ENCODE data around the gene F10. TPM values are rescaled to one million over a fixed set of nuclear protein-coding genes. Genes with fewer than 3 reads are reported as not detected.

F10 gene
- total and polyA plus RNA-seq, 2 experiments from 2014 or later, result 0.76 to 1.6 TPM

GRCh38 chr13:113166266-113166665, 43.7 kb downstream of the F10 start:
- peaks cover 11% of the 10 kb centered on the region for H3K4me1 Mint-ChIP-seq
- Histone ChIP-seq H3F3A (replicated peaks; ENCODE audit: low read depth) (no peaks in the 10 kb centered on the region), H3K36me3 (ENCODE audit: insufficient read depth) (no peaks in the 10 kb centered on the region), H3K27me3 (ENCODE audit: insufficient read depth) (no peaks in the 10 kb centered on the region), H3K4me1 (ENCODE audit: insufficient read depth) (no peaks in the 10 kb centered on the region), H3K4me3 (no peak overlapping the region), H2AFZ (no peak overlapping the region), H3K4me2 (no peak overlapping the region), H3K79me2 (replicated peaks; ENCODE audit: insufficient read depth) (no peaks in the 10 kb centered on the region), H3K9me2 (ENCODE audit: insufficient read depth) (no peaks in the 10 kb centered on the region), H3K27ac (ENCODE audit: low read depth) (no peak overlapping the region; the same call in 1 of the 2 replicates), H4K20me1 (replicated peaks; ENCODE audit: insufficient read depth) (no peaks in the 10 kb centered on the region; the same call in 1 of the 2 replicates)
- peaks cover 17% of the 10 kb centered on the region for H3K36me3 Mint-ChIP-seq (ENCODE audit: low read depth)
- ATAC-seq (no peak), DNase-seq (ENCODE audit: low spot score) (no peak)
- H3K9me3 Mint-ChIP-seq, result no peaks in the 10 kb centered on the region
- H3K27ac Mint-ChIP-seq, result no peak overlapping the region
- peaks cover 6% of the 10 kb centered on the region for H3K27me3 Mint-ChIP-seq (ENCODE audit: insufficient read depth, low read depth, poor library complexity)
- TF ChIP-seq JUNB (IDR thresholded peaks at IDR 0.05; ENCODE audit: unreplicated experiment) (no peak), POLR2AphosphoS5 (IDR thresholded peaks at IDR 0.05; ENCODE audit: low read depth) (no peak), CREB1 (CRISPR knock-in tag; IDR thresholded peaks at IDR 0.05; ENCODE audit: low read depth) (no peak), STAT1 (IDR thresholded peaks at IDR 0.05; ENCODE audit: unreplicated experiment) (no peak), ZNF331 (CRISPR knock-in tag; IDR thresholded peaks at IDR 0.05; ENCODE audit: low read depth) (no peak), NANOG (IDR thresholded peaks at IDR 0.05; ENCODE audit: borderline replicate concordance) (no peak)
- TF ChIP-seq, protein P1, sequence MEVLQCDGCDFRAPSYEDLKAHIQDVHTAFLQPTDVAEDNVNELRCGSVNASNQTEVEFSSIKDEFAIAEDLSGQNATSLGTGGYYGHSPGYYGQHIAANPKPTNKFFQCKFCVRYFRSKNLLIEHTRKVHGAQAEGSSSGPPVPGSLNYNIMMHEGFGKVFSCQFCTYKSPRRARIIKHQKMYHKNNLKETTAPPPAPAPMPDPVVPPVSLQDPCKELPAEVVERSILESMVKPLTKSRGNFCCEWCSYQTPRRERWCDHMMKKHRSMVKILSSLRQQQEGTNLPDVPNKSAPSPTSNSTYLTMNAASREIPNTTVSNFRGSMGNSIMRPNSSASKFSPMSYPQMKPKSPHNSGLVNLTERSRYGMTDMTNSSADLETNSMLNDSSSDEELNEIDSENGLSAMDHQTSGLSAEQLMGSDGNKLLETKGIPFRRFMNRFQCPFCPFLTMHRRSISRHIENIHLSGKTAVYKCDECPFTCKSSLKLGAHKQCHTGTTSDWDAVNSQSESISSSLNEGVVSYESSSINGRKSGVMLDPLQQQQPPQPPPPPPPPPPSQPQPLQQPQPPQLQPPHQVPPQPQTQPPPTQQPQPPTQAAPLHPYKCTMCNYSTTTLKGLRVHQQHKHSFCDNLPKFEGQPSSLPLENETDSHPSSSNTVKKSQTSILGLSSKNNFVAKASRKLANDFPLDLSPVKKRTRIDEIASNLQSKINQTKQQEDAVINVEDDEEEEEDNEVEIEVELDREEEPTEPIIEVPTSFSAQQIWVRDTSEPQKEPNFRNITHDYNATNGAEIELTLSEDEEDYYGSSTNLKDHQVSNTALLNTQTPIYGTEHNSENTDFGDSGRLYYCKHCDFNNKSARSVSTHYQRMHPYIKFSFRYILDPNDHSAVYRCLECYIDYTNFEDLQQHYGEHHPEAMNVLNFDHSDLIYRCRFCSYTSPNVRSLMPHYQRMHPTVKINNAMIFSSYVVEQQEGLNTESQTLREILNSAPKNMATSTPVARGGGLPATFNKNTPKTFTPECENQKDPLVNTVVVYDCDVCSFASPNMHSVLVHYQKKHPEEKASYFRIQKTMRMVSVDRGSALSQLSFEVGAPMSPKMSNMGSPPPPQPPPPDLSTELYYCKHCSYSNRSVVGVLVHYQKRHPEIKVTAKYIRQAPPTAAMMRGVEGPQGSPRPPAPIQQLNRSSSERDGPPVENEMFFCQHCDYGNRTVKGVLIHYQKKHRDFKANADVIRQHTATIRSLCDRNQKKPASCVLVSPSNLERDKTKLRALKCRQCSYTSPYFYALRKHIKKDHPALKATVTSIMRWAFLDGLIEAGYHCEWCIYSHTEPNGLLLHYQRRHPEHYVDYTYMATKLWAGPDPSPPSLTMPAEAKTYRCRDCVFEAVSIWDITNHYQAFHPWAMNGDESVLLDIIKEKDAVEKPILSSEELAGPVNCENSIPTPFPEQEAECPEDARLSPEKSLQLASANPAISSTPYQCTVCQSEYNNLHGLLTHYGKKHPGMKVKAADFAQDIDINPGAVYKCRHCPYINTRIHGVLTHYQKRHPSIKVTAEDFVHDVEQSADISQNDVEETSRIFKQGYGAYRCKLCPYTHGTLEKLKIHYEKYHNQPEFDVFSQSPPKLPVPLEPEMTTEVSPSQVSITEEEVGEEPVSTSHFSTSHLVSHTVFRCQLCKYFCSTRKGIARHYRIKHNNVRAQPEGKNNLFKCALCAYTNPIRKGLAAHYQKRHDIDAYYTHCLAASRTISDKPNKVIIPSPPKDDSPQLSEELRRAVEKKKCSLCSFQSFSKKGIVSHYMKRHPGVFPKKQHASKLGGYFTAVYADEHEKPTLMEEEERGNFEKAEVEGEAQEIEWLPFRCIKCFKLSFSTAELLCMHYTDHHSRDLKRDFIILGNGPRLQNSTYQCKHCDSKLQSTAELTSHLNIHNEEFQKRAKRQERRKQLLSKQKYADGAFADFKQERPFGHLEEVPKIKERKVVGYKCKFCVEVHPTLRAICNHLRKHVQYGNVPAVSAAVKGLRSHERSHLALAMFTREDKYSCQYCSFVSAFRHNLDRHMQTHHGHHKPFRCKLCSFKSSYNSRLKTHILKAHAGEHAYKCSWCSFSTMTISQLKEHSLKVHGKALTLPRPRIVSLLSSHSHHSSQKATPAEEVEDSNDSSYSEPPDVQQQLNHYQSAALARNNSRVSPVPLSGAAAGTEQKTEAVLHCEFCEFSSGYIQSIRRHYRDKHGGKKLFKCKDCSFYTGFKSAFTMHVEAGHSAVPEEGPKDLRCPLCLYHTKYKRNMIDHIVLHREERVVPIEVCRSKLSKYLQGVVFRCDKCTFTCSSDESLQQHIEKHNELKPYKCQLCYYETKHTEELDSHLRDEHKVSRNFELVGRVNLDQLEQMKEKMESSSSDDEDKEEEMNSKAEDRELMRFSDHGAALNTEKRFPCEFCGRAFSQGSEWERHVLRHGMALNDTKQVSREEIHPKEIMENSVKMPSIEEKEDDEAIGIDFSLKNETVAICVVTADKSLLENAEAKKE (CRISPR knock-in tag; IDR thresholded peaks at IDR 0.05), result no peak
- no peak overlapping the region for H3K4me3 Mint-ChIP-seq

- peaks cover 9% of the 10 kb centered on the region for H3K27me3 Mint-ChIP-seq (ENCODE audit: insufficient read depth, low read depth, poor library complexity)
- no peak overlapping the region for H3K4me2 ChIP-seq
- peaks cover 21% of the 10 kb centered on the region for H3K36me3 Mint-ChIP-seq (ENCODE audit: low read depth)
- no peaks in the 10 kb centered on the region for H3K9me2 ChIP-seq (ENCODE audit: insufficient read depth)
- no peaks in the 10 kb centered on the region for H3F3A ChIP-seq (replicated peaks; ENCODE audit: low read depth)
- no peak overlapping the region for H3K27ac ChIP-seq (ENCODE audit: low read depth)
- no peak overlapping the region for H3K4me3 Mint-ChIP-seq
- no peaks in the 10 kb centered on the region for H3K79me2 ChIP-seq (replicated peaks; ENCODE audit: insufficient read depth)
- H3K4me1 ChIP-seq (ENCODE audit: insufficient read depth), result no peaks in the 10 kb centered on the region
- no peaks in the 10 kb centered on the region; the same call in 1 of the 2 replicates for H4K20me1 ChIP-seq (replicated peaks; ENCODE audit: insufficient read depth)
- H3K4me3 ChIP-seq, result no peak overlapping the region
- H3K4me1 Mint-ChIP-seq, result peaks cover 10% of the 10 kb centered on the region
- ATAC-seq, result no peak
- DNase-seq (ENCODE audit: low spot score), result no peak
- H2AFZ ChIP-seq, result no peak overlapping the region
- H3K27me3 ChIP-seq (ENCODE audit: insufficient read depth), result no peaks in the 10 kb centered on the region
- H3K36me3 ChIP-seq (ENCODE audit: insufficient read depth), result no peaks in the 10 kb centered on the region
- H3K27ac Mint-ChIP-seq, result no peak overlapping the region
- H3K9me3 Mint-ChIP-seq, result no peaks in the 10 kb centered on the region
- no peak for TF ChIP-seq NANOG (IDR thresholded peaks at IDR 0.05; ENCODE audit: borderline replicate concordance)
- no peak for TF ChIP-seq CREB1 (CRISPR knock-in tag; IDR thresholded peaks at IDR 0.05; ENCODE audit: low read depth)
- TF ChIP-seq, protein P2, sequence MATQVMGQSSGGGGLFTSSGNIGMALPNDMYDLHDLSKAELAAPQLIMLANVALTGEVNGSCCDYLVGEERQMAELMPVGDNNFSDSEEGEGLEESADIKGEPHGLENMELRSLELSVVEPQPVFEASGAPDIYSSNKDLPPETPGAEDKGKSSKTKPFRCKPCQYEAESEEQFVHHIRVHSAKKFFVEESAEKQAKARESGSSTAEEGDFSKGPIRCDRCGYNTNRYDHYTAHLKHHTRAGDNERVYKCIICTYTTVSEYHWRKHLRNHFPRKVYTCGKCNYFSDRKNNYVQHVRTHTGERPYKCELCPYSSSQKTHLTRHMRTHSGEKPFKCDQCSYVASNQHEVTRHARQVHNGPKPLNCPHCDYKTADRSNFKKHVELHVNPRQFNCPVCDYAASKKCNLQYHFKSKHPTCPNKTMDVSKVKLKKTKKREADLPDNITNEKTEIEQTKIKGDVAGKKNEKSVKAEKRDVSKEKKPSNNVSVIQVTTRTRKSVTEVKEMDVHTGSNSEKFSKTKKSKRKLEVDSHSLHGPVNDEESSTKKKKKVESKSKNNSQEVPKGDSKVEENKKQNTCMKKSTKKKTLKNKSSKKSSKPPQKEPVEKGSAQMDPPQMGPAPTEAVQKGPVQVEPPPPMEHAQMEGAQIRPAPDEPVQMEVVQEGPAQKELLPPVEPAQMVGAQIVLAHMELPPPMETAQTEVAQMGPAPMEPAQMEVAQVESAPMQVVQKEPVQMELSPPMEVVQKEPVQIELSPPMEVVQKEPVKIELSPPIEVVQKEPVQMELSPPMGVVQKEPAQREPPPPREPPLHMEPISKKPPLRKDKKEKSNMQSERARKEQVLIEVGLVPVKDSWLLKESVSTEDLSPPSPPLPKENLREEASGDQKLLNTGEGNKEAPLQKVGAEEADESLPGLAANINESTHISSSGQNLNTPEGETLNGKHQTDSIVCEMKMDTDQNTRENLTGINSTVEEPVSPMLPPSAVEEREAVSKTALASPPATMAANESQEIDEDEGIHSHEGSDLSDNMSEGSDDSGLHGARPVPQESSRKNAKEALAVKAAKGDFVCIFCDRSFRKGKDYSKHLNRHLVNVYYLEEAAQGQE (IDR thresholded peaks at IDR 0.05; ENCODE audit: unreplicated experiment), result no peak
- TF ChIP-seq JUNB (IDR thresholded peaks at IDR 0.05; ENCODE audit: unreplicated experiment), result no peak
- no peak for TF ChIP-seq ZNF114 (CRISPR knock-in tag; IDR thresholded peaks at IDR 0.05)
- TF ChIP-seq, protein P3, sequence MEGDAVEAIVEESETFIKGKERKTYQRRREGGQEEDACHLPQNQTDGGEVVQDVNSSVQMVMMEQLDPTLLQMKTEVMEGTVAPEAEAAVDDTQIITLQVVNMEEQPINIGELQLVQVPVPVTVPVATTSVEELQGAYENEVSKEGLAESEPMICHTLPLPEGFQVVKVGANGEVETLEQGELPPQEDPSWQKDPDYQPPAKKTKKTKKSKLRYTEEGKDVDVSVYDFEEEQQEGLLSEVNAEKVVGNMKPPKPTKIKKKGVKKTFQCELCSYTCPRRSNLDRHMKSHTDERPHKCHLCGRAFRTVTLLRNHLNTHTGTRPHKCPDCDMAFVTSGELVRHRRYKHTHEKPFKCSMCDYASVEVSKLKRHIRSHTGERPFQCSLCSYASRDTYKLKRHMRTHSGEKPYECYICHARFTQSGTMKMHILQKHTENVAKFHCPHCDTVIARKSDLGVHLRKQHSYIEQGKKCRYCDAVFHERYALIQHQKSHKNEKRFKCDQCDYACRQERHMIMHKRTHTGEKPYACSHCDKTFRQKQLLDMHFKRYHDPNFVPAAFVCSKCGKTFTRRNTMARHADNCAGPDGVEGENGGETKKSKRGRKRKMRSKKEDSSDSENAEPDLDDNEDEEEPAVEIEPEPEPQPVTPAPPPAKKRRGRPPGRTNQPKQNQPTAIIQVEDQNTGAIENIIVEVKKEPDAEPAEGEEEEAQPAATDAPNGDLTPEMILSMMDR (conservative IDR thresholded peaks at IDR 0.05; ENCODE audit: low read depth in 2 of 2), result no peak
These were observed 44.1 kb downstream of the F10 start for GRCh38 chr13:113166681-113167080.

All from GM23338 (cell line).